LNCAP (cell line): ENCODE results near the gene ZNF429.

ENCODE experiments used
- TF ChIP-seq, protein P1 (sequence below): fragments of 450-650 bp; IDR thresholded peaks from 2 replicates; pipeline ENCODE4 v1.5.1; 2017; ENCODE audit warnings: mild to moderate bottlenecking

ZNF429 gene

DNA sequence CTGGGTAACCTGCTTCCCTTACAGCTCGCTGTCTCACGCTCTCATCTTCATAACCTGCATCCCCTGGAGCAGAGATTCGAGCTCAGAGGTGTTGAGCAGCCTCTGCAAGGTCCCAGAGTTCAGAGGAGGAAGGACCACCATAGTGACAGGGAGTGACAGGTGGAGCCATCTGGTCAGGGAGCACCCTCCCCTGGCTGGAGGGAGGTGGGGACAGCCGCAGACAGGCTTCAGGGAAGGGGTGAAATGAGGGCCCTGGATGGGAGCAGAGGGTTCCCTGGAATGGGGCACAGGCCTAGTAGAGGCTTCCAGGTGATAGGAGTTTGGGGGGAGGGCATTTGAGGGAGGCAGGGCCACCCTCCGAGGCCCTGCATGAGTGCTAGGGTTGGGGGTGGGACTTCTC, 82.1 kb downstream of the ZNF429 start:
- TF ChIP-seq, protein P1, sequence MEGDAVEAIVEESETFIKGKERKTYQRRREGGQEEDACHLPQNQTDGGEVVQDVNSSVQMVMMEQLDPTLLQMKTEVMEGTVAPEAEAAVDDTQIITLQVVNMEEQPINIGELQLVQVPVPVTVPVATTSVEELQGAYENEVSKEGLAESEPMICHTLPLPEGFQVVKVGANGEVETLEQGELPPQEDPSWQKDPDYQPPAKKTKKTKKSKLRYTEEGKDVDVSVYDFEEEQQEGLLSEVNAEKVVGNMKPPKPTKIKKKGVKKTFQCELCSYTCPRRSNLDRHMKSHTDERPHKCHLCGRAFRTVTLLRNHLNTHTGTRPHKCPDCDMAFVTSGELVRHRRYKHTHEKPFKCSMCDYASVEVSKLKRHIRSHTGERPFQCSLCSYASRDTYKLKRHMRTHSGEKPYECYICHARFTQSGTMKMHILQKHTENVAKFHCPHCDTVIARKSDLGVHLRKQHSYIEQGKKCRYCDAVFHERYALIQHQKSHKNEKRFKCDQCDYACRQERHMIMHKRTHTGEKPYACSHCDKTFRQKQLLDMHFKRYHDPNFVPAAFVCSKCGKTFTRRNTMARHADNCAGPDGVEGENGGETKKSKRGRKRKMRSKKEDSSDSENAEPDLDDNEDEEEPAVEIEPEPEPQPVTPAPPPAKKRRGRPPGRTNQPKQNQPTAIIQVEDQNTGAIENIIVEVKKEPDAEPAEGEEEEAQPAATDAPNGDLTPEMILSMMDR: no peak

DNA sequence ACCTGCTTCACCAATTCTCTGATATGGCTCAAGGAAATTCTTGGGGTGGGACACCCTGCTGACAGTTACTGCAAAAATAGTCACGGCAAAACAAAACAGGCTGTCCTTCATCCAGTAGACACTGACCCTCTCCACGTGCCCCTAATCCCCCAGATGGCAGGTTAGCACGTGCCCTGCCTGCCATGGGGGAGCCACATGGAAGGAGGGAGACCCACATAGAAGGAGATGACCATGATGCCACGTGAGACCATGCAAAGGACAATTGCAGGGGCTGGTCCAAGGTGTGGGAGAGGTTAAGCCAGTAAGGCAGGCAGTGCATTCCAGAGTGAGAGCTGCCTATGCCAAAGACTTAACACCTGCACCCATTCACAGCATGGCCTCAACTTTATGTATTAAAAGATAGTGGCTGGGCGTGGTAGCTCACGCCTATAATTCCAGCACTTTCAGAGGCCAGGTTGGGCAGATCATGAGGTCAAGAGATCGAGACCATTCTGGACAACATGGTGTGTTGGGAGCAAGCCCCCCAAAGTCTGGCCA, 82.7 kb downstream of the ZNF429 start:
- TF ChIP-seq, protein P1: no peak

- TF ChIP-seq, protein P1: no peak
Observed at GRCh38 chr19:21590867-21591266, 85.5 kb downstream of the ZNF429 start.

DNA sequence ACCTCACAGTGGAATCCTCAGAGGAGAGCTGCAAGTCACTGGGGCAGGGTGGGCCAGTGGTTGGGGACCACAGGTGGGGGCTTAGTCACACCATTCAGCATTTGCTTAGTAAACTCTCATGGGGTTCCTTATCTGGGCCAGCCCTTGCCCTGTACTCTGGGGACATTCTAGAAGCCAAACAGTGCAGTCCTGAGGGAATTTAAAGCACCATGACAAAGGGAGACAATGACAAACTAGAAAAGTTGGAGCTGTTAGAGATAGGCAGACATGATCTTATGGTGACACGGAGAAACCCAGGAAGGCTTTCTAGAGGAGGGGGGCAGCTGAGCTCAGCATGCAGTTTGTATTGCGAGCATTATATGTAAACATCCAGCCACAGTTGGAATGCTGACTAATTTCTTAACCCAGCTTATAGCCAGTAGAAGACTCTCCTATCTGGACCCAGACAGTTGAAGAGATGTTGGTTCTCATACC, 87.6 kb downstream of the ZNF429 start:
- TF ChIP-seq, protein P1: no peak

- TF ChIP-seq, protein P1: no peak
Observed at GRCh38 chr19:21593502-21593901, 88.1 kb downstream of the ZNF429 start.

- TF ChIP-seq, protein P1: no peak
Observed at GRCh38 chr19:21593934-21594820, 88.8 kb downstream of the ZNF429 start.

- TF ChIP-seq, protein P1: no peak
Observed at GRCh38 chr19:21595185-21595584, 89.8 kb downstream of the ZNF429 start.
